NCI-H1417 (cell line): Measurements from ENCODE around the gene AGPAT4.

Experiments
- DNase-seq, 3 experiments: peaks; one replicate each; lab custom pipeline; 2025; lab: John Stamatoyannopoulos, UW

AGPAT4 gene

GRCh38 chr6:161166176-161166575 lies 107.7 kb downstream of the AGPAT4 start:
- DNase-seq: no peak

- no peak for DNase-seq
Observed at GRCh38 chr6:161164182-161164625, 109.7 kb downstream of the AGPAT4 start.

GRCh38 chr6:161163466-161164181 lies 110.2 kb downstream of the AGPAT4 start:
- no peak for DNase-seq

- DNase-seq: no peak
Observed at GRCh38 chr6:161162722-161163121, 111.1 kb downstream of the AGPAT4 start.

GRCh38 chr6:161161889-161162624 lies 111.8 kb downstream of the AGPAT4 start:
- no peak for DNase-seq

- no peak for DNase-seq
Observed at GRCh38 chr6:161161121-161161520, 112.7 kb downstream of the AGPAT4 start.

- DNase-seq: no peak
Observed at GRCh38 chr6:161154796-161155335, 119.0 kb downstream of the AGPAT4 start.

GRCh38 chr6:161153725-161154124 lies 120.1 kb downstream of the AGPAT4 start:
- no peak for DNase-seq

- DNase-seq: no peak
Observed at GRCh38 chr6:161152907-161153662, 120.8 kb downstream of the AGPAT4 start.

GRCh38 chr6:161152527-161152862 lies 121.4 kb downstream of the AGPAT4 start:
- no peak for DNase-seq

GRCh38 chr6:161151660-161152526 lies 122.0 kb downstream of the AGPAT4 start:
- DNase-seq: no peak

GRCh38 chr6:161151059-161151645 lies 122.7 kb downstream of the AGPAT4 start:
- no peak for DNase-seq

GRCh38 chr6:161150566-161150965 lies 123.3 kb downstream of the AGPAT4 start:
- no peak for DNase-seq

- DNase-seq: no peak
Observed at GRCh38 chr6:161150136-161150535, 123.7 kb downstream of the AGPAT4 start.

- DNase-seq: no peak
Observed at GRCh38 chr6:161143663-161144430, 130.0 kb downstream of the AGPAT4 start.

GRCh38 chr6:161142957-161143296 lies 130.9 kb downstream of the AGPAT4 start:
- no peak for DNase-seq

GRCh38 chr6:161141173-161141572 lies 132.7 kb downstream of the AGPAT4 start:
- peak in 2 of 3 experiments; percentile 41 to 70 for DNase-seq

GRCh38 chr6:161140554-161140875 lies 133.3 kb downstream of the AGPAT4 start:
- DNase-seq: no peak

- peak in 1 of 3 experiments; percentile 19 for DNase-seq
Observed at GRCh38 chr6:161139766-161140553, 133.9 kb downstream of the AGPAT4 start.

GRCh38 chr6:161139304-161139765 lies 134.5 kb downstream of the AGPAT4 start:
- DNase-seq: no peak
